ENCODE data around the gene NCSTN. TPM values are rescaled to one million over a fixed set of nuclear protein-coding genes. Genes with fewer than 3 reads are reported as not detected.

The NCSTN gene
- total and polyA plus RNA-seq, 2 of the 13 experiments (the other 11 are each of a cell fraction or from before 2014, with no cell fraction given): 44.2 to 247 TPM

GRCh38 chr1:160340866-160341265 lies 2.3 kb upstream of the NCSTN start (continued):
- TF ChIP-seq ESRRA (CRISPR knock-in tag; IDR thresholded peaks at IDR 0.05; ENCODE audit: low read depth) (no peak), THYN1 (CRISPR knock-in tag; IDR thresholded peaks at IDR 0.05; ENCODE audit: borderline replicate concordance, low read depth) (no peak), RFXANK (CRISPR knock-in tag; IDR thresholded peaks at IDR 0.05) (no peak), ZNF749 (CRISPR knock-in tag; IDR thresholded peaks at IDR 0.05; ENCODE audit: borderline replicate concordance) (no peak), ZNF687 (CRISPR knock-in tag; IDR thresholded peaks at IDR 0.05) (no peak), ZNF672 (CRISPR knock-in tag; IDR thresholded peaks at IDR 0.05) (no peak), SAP130 (CRISPR knock-in tag; IDR thresholded peaks at IDR 0.05; ENCODE audit: low read depth) (peak; percentile 70), PRPF4 (IDR thresholded peaks at IDR 0.05; ENCODE audit: low read depth, low read length, poor library complexity, severe bottlenecking) (no peak), HMGA1 (CRISPR knock-in tag; conservative IDR thresholded peaks at IDR 0.05) (no peak), ZBTB43 (CRISPR knock-in tag; conservative IDR thresholded peaks at IDR 0.05) (0 out of 2 replicates have a peak, but pooled peaks have one; percentile 24), ZNF329 (CRISPR knock-in tag; IDR thresholded peaks at IDR 0.05; ENCODE audit: low read depth) (no peak), GATAD1 (CRISPR knock-in tag; IDR thresholded peaks at IDR 0.05) (0 out of 2 replicates have a peak, but pooled peaks have one; percentile 18), E2F2 (CRISPR knock-in tag; IDR thresholded peaks at IDR 0.05; ENCODE audit: borderline replicate concordance) (no peak), ZNF484 (CRISPR knock-in tag; IDR thresholded peaks at IDR 0.05; ENCODE audit: borderline replicate concordance, low read depth) (no peak), ZNF451 (CRISPR knock-in tag; IDR thresholded peaks at IDR 0.05) (no peak), FOXA3 (CRISPR knock-in tag; IDR thresholded peaks at IDR 0.05) (0 out of 2 replicates have a peak, but pooled peaks have one; percentile 37), ZNF850 (CRISPR knock-in tag; conservative IDR thresholded peaks at IDR 0.05) (no peak), RNF2 (conservative IDR thresholded peaks at IDR 0.05; ENCODE audit: low read depth) (no peak), THAP11 (CRISPR knock-in tag; IDR thresholded peaks at IDR 0.05) (no peak), PPARG (CRISPR knock-in tag; conservative IDR thresholded peaks at IDR 0.05) (no peak), CEBPB (IDR thresholded peaks at IDR 0.05; ENCODE audit: borderline replicate concordance, low read depth, low read length) (peak; percentile 82), ZFP62 (CRISPR knock-in tag; IDR thresholded peaks at IDR 0.05) (no peak), SP5 (CRISPR knock-in tag; IDR thresholded peaks at IDR 0.05; ENCODE audit: borderline replicate concordance, low read depth) (no peak), FOXK1 (CRISPR knock-in tag; IDR thresholded peaks at IDR 0.05; ENCODE audit: borderline replicate concordance, low read depth) (no peak), ZNF572 (CRISPR knock-in tag; IDR thresholded peaks at IDR 0.05) (no peak), ZMAT5 (CRISPR knock-in tag; IDR thresholded peaks at IDR 0.05; ENCODE audit: borderline replicate concordance, low read depth) (no peak), TMF1 (CRISPR knock-in tag; IDR thresholded peaks at IDR 0.05; ENCODE audit: low read depth) (no peak)

Data from HepG2 (cell line).